HG02678 (cell line): ENCODE measurements around the gene NECAB2.

ENCODE experiments used
- ATAC-seq: cut with Tn5 transposase; IDR thresholded peaks from one replicate; pipeline ENCODE4 v1.9.1; 2021; ENCODE audit warnings: mild to moderate bottlenecking, moderate library complexity; ENCODE audit not compliant: unreplicated experiment

NECAB2 gene

GRCh38 chr16:84016477-84016876 is 48.4 kb downstream of the NECAB2 start:
- ATAC-seq, result no peak

GRCh38 chr16:84018710-84019109 is 50.7 kb downstream of the NECAB2 start:
- no peak for ATAC-seq

- no peak for ATAC-seq
Observed at GRCh38 chr16:84020353-84020752, 52.3 kb downstream of the NECAB2 start.

- no peak for ATAC-seq
Observed at GRCh38 chr16:84021488-84021887, 53.4 kb downstream of the NECAB2 start.

- no peak for ATAC-seq
Observed at GRCh38 chr16:84022644-84023043, 54.6 kb downstream of the NECAB2 start.

GRCh38 chr16:84024854-84025253 is 56.8 kb downstream of the NECAB2 start:
- ATAC-seq, result no peak

- ATAC-seq, result no peak
Observed at GRCh38 chr16:84026606-84027005, 58.6 kb downstream of the NECAB2 start.

- ATAC-seq, result no peak
Observed at GRCh38 chr16:84027625-84028024, 59.6 kb downstream of the NECAB2 start.

- no peak for ATAC-seq
Observed at GRCh38 chr16:84029297-84030047, 61.4 kb downstream of the NECAB2 start.

GRCh38 chr16:84031556-84031955 is 63.5 kb downstream of the NECAB2 start:
- ATAC-seq, result no peak

GRCh38 chr16:84032458-84033178 is 64.6 kb downstream of the NECAB2 start:
- no peak for ATAC-seq

- ATAC-seq, result no peak
Observed at GRCh38 chr16:84033251-84034195, 65.5 kb downstream of the NECAB2 start.

- no peak for ATAC-seq
Observed at GRCh38 chr16:84034516-84034915, 66.5 kb downstream of the NECAB2 start.

GRCh38 chr16:84036131-84036530 is 68.1 kb downstream of the NECAB2 start:
- ATAC-seq, result no peak

GRCh38 chr16:84036982-84037425 is 69.0 kb downstream of the NECAB2 start:
- ATAC-seq, result no peak

GRCh38 chr16:84038469-84038868 is 70.4 kb downstream of the NECAB2 start:
- ATAC-seq, result no peak

GRCh38 chr16:84039696-84040095 is 71.7 kb downstream of the NECAB2 start:
- no peak for ATAC-seq

GRCh38 chr16:84040226-84040822 is 72.3 kb downstream of the NECAB2 start:
- ATAC-seq, result no peak

GRCh38 chr16:84040823-84041820 is 73.1 kb downstream of the NECAB2 start:
- ATAC-seq, result no peak

GRCh38 chr16:84041881-84042280 is 73.8 kb downstream of the NECAB2 start:
- ATAC-seq, result no peak
